ENCODE data around the gene GRM4.

Gene GRM4

GRCh38 chr6:33976437-33977360 lies 169.2 kb downstream of the GRM4 start:
- Histone ChIP-seq H2BK15ac (ENCODE audit: low read depth, poor library complexity, severe bottlenecking) (no peak overlapping the region), H2BK12ac (ENCODE audit: low read length in 2 of 2) (no peak overlapping the region), H3K9me3 (ENCODE audit: control insufficient read depth, low read length) (peaks cover 9% of the 10 kb centered on the region), H3K27ac (ENCODE audit: low read length, poor library complexity, severe bottlenecking) (no peak overlapping the region), H3K36me3 (ENCODE audit: control insufficient read depth in 1 of 2, insufficient read depth in 2 of 2, low read depth in 1 of 2, low read length in 2 of 2) (no peaks in the 10 kb centered on the region), H3K79me1 (replicated peaks; ENCODE audit: low read length, poor library complexity, severe bottlenecking) (no peaks in the 10 kb centered on the region), H3K18ac (ENCODE audit: low read depth in 1 of 2, low read length in 2 of 2) (no peak overlapping the region), H2BK5ac (ENCODE audit: low read depth, low read length, poor library complexity, severe bottlenecking) (no peak overlapping the region), H2AK5ac (ENCODE audit: low read length, severe bottlenecking) (no peak overlapping the region), H3K4ac (ENCODE audit: low read depth in 1 of 2, low read length in 2 of 2) (no peak overlapping the region), H4K91ac (ENCODE audit: low read length) (no peak overlapping the region), H3K14ac (ENCODE audit: low read length in 2 of 2) (no peak overlapping the region), H3K27me3 (ENCODE audit: control insufficient read depth in 1 of 2, insufficient read depth in 1 of 2, low read length in 2 of 2) (peaks cover 45 to 64% of the 10 kb centered on the region in 2 experiments), H3K23ac (ENCODE audit: low read length in 2 of 2) (no peak overlapping the region), H4K8ac (ENCODE audit: low read length) (no peak overlapping the region), H3K4me3 (ENCODE audit: insufficient read depth in 1 of 2, low read depth in 1 of 2, low read length in 2 of 2) (no peak overlapping the region), H3K4me1 (ENCODE audit: control insufficient read depth, insufficient read depth, low read depth, low read length) (no peaks in the 10 kb centered on the region), H3K4me2 (ENCODE audit: low read length, poor library complexity, severe bottlenecking) (no peak overlapping the region), H2BK120ac (ENCODE audit: low read depth, low read length) (no peak overlapping the region), H3K9ac (ENCODE audit: low read length) (no peak overlapping the region), H2AFZ (ENCODE audit: low read depth, low read length) (no peak overlapping the region)
- DNase-seq, result no peak
- 92% methylated on average over 7 of the region's 9 CpGs for WGBS

GRCh38 chr6:33975661-33976436 lies 170.0 kb downstream of the GRM4 start:
- Histone ChIP-seq H3K23ac (ENCODE audit: low read length in 2 of 2) (no peak overlapping the region), H3K18ac (ENCODE audit: low read depth in 1 of 2, low read length in 2 of 2) (no peak overlapping the region), H2AFZ (ENCODE audit: low read depth, low read length) (no peak overlapping the region), H3K4me1 (ENCODE audit: control insufficient read depth, insufficient read depth, low read depth, low read length) (no peaks in the 10 kb centered on the region), H4K8ac (ENCODE audit: low read length) (no peak overlapping the region), H2BK15ac (ENCODE audit: low read depth, poor library complexity, severe bottlenecking) (no peak overlapping the region), H3K4ac (ENCODE audit: low read depth in 1 of 2, low read length in 2 of 2) (no peak overlapping the region), H3K9me3 (ENCODE audit: control insufficient read depth, low read length) (peaks cover 12% of the 10 kb centered on the region), H2BK12ac (ENCODE audit: low read length in 2 of 2) (no peak overlapping the region), H3K27me3 (ENCODE audit: control insufficient read depth in 1 of 2, insufficient read depth in 1 of 2, low read length in 2 of 2) (peaks cover 46 to 71% of the 10 kb centered on the region in 2 experiments), H3K4me3 (ENCODE audit: insufficient read depth in 1 of 2, low read depth in 1 of 2, low read length in 2 of 2) (no peak overlapping the region), H2BK120ac (ENCODE audit: low read depth, low read length) (no peak overlapping the region), H3K14ac (ENCODE audit: low read length in 2 of 2) (no peak overlapping the region), H4K91ac (ENCODE audit: low read length) (no peak overlapping the region), H2AK5ac (ENCODE audit: low read length, severe bottlenecking) (no peak overlapping the region), H3K79me1 (replicated peaks; ENCODE audit: low read length, poor library complexity, severe bottlenecking) (no peaks in the 10 kb centered on the region), H2BK5ac (ENCODE audit: low read depth, low read length, poor library complexity, severe bottlenecking) (no peak overlapping the region), H3K9ac (ENCODE audit: low read length) (no peak overlapping the region), H3K27ac (ENCODE audit: low read length, poor library complexity, severe bottlenecking) (no peak overlapping the region), H3K4me2 (ENCODE audit: low read length, poor library complexity, severe bottlenecking) (no peak overlapping the region), H3K36me3 (ENCODE audit: control insufficient read depth in 1 of 2, insufficient read depth in 2 of 2, low read depth in 1 of 2, low read length in 2 of 2) (no peaks in the 10 kb centered on the region)
- no peak for DNase-seq
- 17% methylated on average over 28 of the region's 44 CpGs for WGBS

- H2BK120ac ChIP-seq (ENCODE audit: low read depth, low read length), result no peak overlapping the region
- H2AK5ac ChIP-seq (ENCODE audit: low read length, severe bottlenecking), result no peak overlapping the region
- no peak overlapping the region for H3K14ac ChIP-seq (ENCODE audit: low read length in 2 of 2)
- no peak for DNase-seq
- H3K4me3 ChIP-seq (ENCODE audit: insufficient read depth in 1 of 2, low read depth in 1 of 2, low read length in 2 of 2), result no peak overlapping the region
- H2BK15ac ChIP-seq (ENCODE audit: low read depth, poor library complexity, severe bottlenecking), result no peak overlapping the region
- no peak overlapping the region for H3K9ac ChIP-seq (ENCODE audit: low read length)
- no peak overlapping the region for H3K23ac ChIP-seq (ENCODE audit: low read length in 2 of 2)
- no peak overlapping the region for H4K8ac ChIP-seq (ENCODE audit: low read length)
- H2BK5ac ChIP-seq (ENCODE audit: low read depth, low read length, poor library complexity, severe bottlenecking), result no peak overlapping the region
- H3K18ac ChIP-seq (ENCODE audit: low read depth in 1 of 2, low read length in 2 of 2), result no peak overlapping the region
- no peaks in the 10 kb centered on the region for H3K4me1 ChIP-seq (ENCODE audit: control insufficient read depth, insufficient read depth, low read depth, low read length)
- no peak overlapping the region for H2AFZ ChIP-seq (ENCODE audit: low read depth, low read length)
- no peak overlapping the region for H3K4me2 ChIP-seq (ENCODE audit: low read length, poor library complexity, severe bottlenecking)
- 14% methylated on average over 1 of the region's 2 CpGs for WGBS
- peaks cover 48 to 71% of the 10 kb centered on the region in 2 experiments for H3K27me3 ChIP-seq (ENCODE audit: control insufficient read depth in 1 of 2, insufficient read depth in 1 of 2, low read length in 2 of 2)
- no peak overlapping the region for H3K27ac ChIP-seq (ENCODE audit: low read length, poor library complexity, severe bottlenecking)
- H3K79me1 ChIP-seq (replicated peaks; ENCODE audit: low read length, poor library complexity, severe bottlenecking), result no peaks in the 10 kb centered on the region
- no peak overlapping the region for H2BK12ac ChIP-seq (ENCODE audit: low read length in 2 of 2)
- H3K36me3 ChIP-seq (ENCODE audit: control insufficient read depth in 1 of 2, insufficient read depth in 2 of 2, low read depth in 1 of 2, low read length in 2 of 2), result no peaks in the 10 kb centered on the region
- no peak overlapping the region for H4K91ac ChIP-seq (ENCODE audit: low read length)
- H3K9me3 ChIP-seq (ENCODE audit: control insufficient read depth, low read length), result peaks cover 12% of the 10 kb centered on the region
- H3K4ac ChIP-seq (ENCODE audit: low read depth in 1 of 2, low read length in 2 of 2), result no peak overlapping the region
These were observed 171.4 kb downstream of the GRM4 start for GRCh38 chr6:33974471-33974870.

- Histone ChIP-seq H3K27me3 (ENCODE audit: control insufficient read depth in 1 of 2, insufficient read depth in 1 of 2, low read length in 2 of 2) (peaks cover 48 to 68% of the 10 kb centered on the region in 2 experiments), H3K79me1 (replicated peaks; ENCODE audit: low read length, poor library complexity, severe bottlenecking) (no peaks in the 10 kb centered on the region), H3K23ac (ENCODE audit: low read length in 2 of 2) (no peak overlapping the region), H3K4me1 (ENCODE audit: control insufficient read depth, insufficient read depth, low read depth, low read length) (no peaks in the 10 kb centered on the region), H3K9ac (ENCODE audit: low read length) (no peak overlapping the region), H2BK15ac (ENCODE audit: low read depth, poor library complexity, severe bottlenecking) (no peak overlapping the region), H3K4me3 (ENCODE audit: insufficient read depth in 1 of 2, low read depth in 1 of 2, low read length in 2 of 2) (no peak overlapping the region), H4K91ac (ENCODE audit: low read length) (no peak overlapping the region), H2AK5ac (ENCODE audit: low read length, severe bottlenecking) (no peak overlapping the region), H2BK120ac (ENCODE audit: low read depth, low read length) (no peak overlapping the region), H4K8ac (ENCODE audit: low read length) (no peak overlapping the region), H3K14ac (ENCODE audit: low read length in 2 of 2) (no peak overlapping the region), H3K36me3 (ENCODE audit: control insufficient read depth in 1 of 2, insufficient read depth in 2 of 2, low read depth in 1 of 2, low read length in 2 of 2) (no peaks in the 10 kb centered on the region), H2BK12ac (ENCODE audit: low read length in 2 of 2) (no peak overlapping the region), H3K4ac (ENCODE audit: low read depth in 1 of 2, low read length in 2 of 2) (no peak overlapping the region), H3K27ac (ENCODE audit: low read length, poor library complexity, severe bottlenecking) (no peak overlapping the region), H3K18ac (ENCODE audit: low read depth in 1 of 2, low read length in 2 of 2) (no peak overlapping the region), H3K9me3 (ENCODE audit: control insufficient read depth, low read length) (peaks cover 12% of the 10 kb centered on the region), H2AFZ (ENCODE audit: low read depth, low read length) (no peak overlapping the region), H2BK5ac (ENCODE audit: low read depth, low read length, poor library complexity, severe bottlenecking) (no peak overlapping the region), H3K4me2 (ENCODE audit: low read length, poor library complexity, severe bottlenecking) (no peak overlapping the region)
- no peak for DNase-seq
- WGBS, result 98% methylated on average over 4 of the region's 4 CpGs
These were observed 171.9 kb downstream of the GRM4 start for GRCh38 chr6:33974030-33974429.

Data from mesenchymal stem cell (in vitro differentiated cells and primary cell).